ENCODE measurements around the gene NTN5. TPM values are rescaled to one million over a fixed set of nuclear protein-coding genes. Genes with fewer than 3 reads are reported as not detected.

The NTN5 gene
- total and polyA plus RNA-seq, 9 of the 15 experiments (the other 6 are each of a cell fraction or from before 2014, with no cell fraction given): not detected

- Histone ChIP-seq H3K9me1 (ENCODE audit: control insufficient read depth, insufficient read depth, low read length) (peaks cover 11% of the 10 kb centered on the region), H3K4me1 (replicated peaks in 1 of 2; ENCODE audit: control insufficient read depth in 2 of 2, insufficient read depth in 2 of 2, low read length in 2 of 2) (peaks cover 22 to 62% of the 10 kb centered on the region in 2 experiments; a peak in 4 of 5 replicates), H3K36me3 (ENCODE audit: control insufficient read depth, insufficient read depth, low read length) (peaks cover 38% of the 10 kb centered on the region; the same call in 2 of the 3 replicates), H3K4me3 (no peak within 1 kb of the TSS; the same call in 1 of the 2 replicates), H3K9me3 (replicated peaks; ENCODE audit: control insufficient read depth, insufficient read depth, low read depth, low read length) (no peaks in the 10 kb centered on the region), H2AFZ (ENCODE audit: low read depth, low read length) (no peak within 1 kb of the TSS), H3K79me2 (ENCODE audit: control insufficient read depth, insufficient read depth, low read length) (peaks cover 36% of the 10 kb centered on the region), H3K27me3 (ENCODE audit: control insufficient read depth in 2 of 2, insufficient read depth in 2 of 2, low read length in 2 of 2) (no peaks in the 10 kb centered on the region), H3K27ac (ENCODE audit: extremely low read depth, low read depth, low read length) (peak within 1 kb of the TSS; percentile 0; the same call in 2 of the 3 replicates), H3K4me2 (ENCODE audit: insufficient read depth, low read length) (peak within 1 kb of the TSS; percentile 91; the same call in 1 of the 2 replicates), H4K20me1 (replicated peaks; ENCODE audit: control insufficient read depth, insufficient read depth, low read length) (peaks cover 37% of the 10 kb centered on the region), H3K9ac (ENCODE audit: insufficient read depth in 1 of 2, low read depth in 2 of 2, low read length in 2 of 2) (peak within 1 kb of the TSS in 1 of 2 experiments; percentile 94; a peak in 2 of 4 replicates)
- in situ Hi-C loops (cut with MboI): no loop called here
- intact Hi-C loops (cut with micrococcal nuclease): no loop called here
- ATAC-seq (peak; percentile 52), FAIRE-seq (peak; percentile 49), DNase-seq (ENCODE audit: extremely low read depth in 1 of 4, low spot score in 3 of 4) (peak; percentile 61 to 79 (median 68))
- no TSS peak for BruUV-seq (replicated peaks)
- CTCF ChIA-PET (ENCODE audit: low intra/inter-chr PET ratio): no interaction called here
- 24% methylated on average over 25 of the region's 31 CpGs for WGBS (ENCODE audit: insufficient coverage, low coverage, missing lambda C conversion rate)
- POLR2A ChIA-PET: interaction anchor here (0.6 to 1.4 kb wide), 9 partner anchors 9 to 281 kb away, joined by 3 to 6 read pairs (median 3); no protein-coding TSS in a partner anchor
- no peak for TF ChIP-seq LARP7 (IDR thresholded peaks at IDR 0.05)
- no peak for TF ChIP-seq DEAF1 (CRISPR knock-in tag; IDR thresholded peaks at IDR 0.05)
- no peak for TF ChIP-seq ZBTB1 (CRISPR knock-in tag; IDR thresholded peaks at IDR 0.05; ENCODE audit: borderline replicate concordance, low read depth)
- no peak for TF ChIP-seq KDM2B (CRISPR knock-in tag; IDR thresholded peaks at IDR 0.05)
- TF ChIP-seq TRIM24 (IDR thresholded peaks at IDR 0.05): peak in 1 of 2 experiments; percentile 39; a peak in 1 of 4 replicates
- no peak for TF ChIP-seq ZSCAN32 (CRISPR knock-in tag; IDR thresholded peaks at IDR 0.05)
- TF ChIP-seq TAF9B (IDR thresholded peaks at IDR 0.05; ENCODE audit: partially characterized antibody): no peak
- no peak for TF ChIP-seq TCF7 (IDR thresholded peaks at IDR 0.05; ENCODE audit: borderline replicate concordance)
- TF ChIP-seq MBD2 (IDR thresholded peaks at IDR 0.05; ENCODE audit: borderline replicate concordance, low read depth): peak; percentile 47
- 0 out of 2 replicates have a peak, but pooled peaks have one; percentile 21 for TF ChIP-seq NFIC (IDR thresholded peaks at IDR 0.05)
- no peak for TF ChIP-seq ZNF668 (CRISPR knock-in tag; IDR thresholded peaks at IDR 0.05)
- peak; percentile 7; the same call in 1 of the 2 replicates for TF ChIP-seq HMGXB4 (CRISPR knock-in tag; IDR thresholded peaks at IDR 0.05)
- 0 out of 2 replicates have a peak, but pooled peaks have one; percentile 24 for TF ChIP-seq POLR2H (tag; IDR thresholded peaks at IDR 0.05; ENCODE audit: low read depth)
- TF ChIP-seq TEAD2 (tag; IDR thresholded peaks at IDR 0.05): no peak
- TF ChIP-seq CBX2 (IDR thresholded peaks at IDR 0.05; ENCODE audit: insufficient read depth, low read length, poor library complexity, severe bottlenecking): no peak
- peak; percentile 90; the same call in 1 of the 2 replicates for TF ChIP-seq MYNN (IDR thresholded peaks at IDR 0.05)
- no peak for TF ChIP-seq MYNN (CRISPR knock-in tag; IDR thresholded peaks at IDR 0.05)
- no peak for TF ChIP-seq ATF6 (CRISPR knock-in tag; IDR thresholded peaks at IDR 0.05)
Observed at GRCh38 chr19:48614436-48615230, 58.2 kb downstream of the NTN5 start, which contains the start of gene FAM83E. Gene FAM83E, minus strand, starts transcription at chr19:48615076. Its CDS starts 1,704 bp downstream, at chr19:48613372.
